ENCODE measurements around the gene ITGA6.

DNA sequence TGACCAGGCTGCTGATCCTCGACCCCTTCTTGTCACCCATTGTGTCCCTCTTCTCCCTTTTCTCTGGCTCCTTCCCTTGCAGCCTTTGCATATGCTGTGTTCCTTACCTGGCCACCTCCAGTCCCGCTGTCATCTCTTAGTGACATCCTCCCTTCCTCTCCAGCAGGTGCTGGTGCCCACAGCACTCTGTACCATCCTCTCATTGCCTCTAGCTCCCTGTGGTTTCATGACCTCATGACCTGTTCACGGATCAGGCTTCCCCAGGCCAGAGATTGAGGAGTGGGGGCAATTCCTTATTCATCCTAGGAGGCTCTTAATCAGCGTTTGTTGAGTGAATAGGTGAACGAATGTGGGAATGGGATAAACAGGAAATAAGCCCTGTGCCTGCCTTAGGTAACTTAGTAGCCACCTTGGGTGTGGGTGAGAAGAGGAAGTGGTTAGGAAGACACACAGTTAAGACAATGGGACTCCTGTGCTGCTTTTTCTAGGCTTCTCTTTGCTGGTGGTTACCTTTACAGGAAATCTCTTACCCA is 35.5 kb downstream of the ITGA6 start:
- no peak for TF ChIP-seq CTCF (conservative IDR thresholded peaks at IDR 0.05; ENCODE audit: low read depth, low read length)
- TF ChIP-seq EZH2 (IDR thresholded peaks at IDR 0.05; ENCODE audit: low read length, unreplicated experiment), result no peak
